Right lobe of liver (tissue), 6 donors: Measurements from ENCODE around the gene DOK6. TPM values are rescaled to one million over a fixed set of nuclear protein-coding genes. Genes with fewer than 3 reads are reported as not detected.

Experiments used
- ATAC-seq, 4 donors: fragments of 200-7000 bp; cut with Tn5 transposase; one replicate each; pipeline ENCODE4 v1.9.1; 2020; ENCODE audit warnings: mild to moderate bottlenecking in 4 of 4, moderate library complexity in 4 of 4
- DNase-seq, 3 donors: peaks; one replicate each; pipeline ENCODE4 v3.0.0-alpha.2; 2020
- H3K27ac ChIP-seq, 3 donors: fragments of 200-600 bp; one replicate each; pipeline ENCODE4 v1.8.0; 2022
- H3K27me3 ChIP-seq, 2 donors: fragments of 200-600 bp; one replicate each; pipeline ENCODE4 v1.8.0; 2022
- H3K36me3 ChIP-seq, 4 donors: fragments of 200-600 bp; sonication (generic) in 1 of 4; one replicate each; pipeline versions ENCODE4 v1.5.1 to v1.8.0; 2017 to 2022; ENCODE audit warnings: control low read depth in 1 of 4
- H3K4me1 ChIP-seq, 4 donors: fragments of 200-600 bp; sonication (generic) in 1 of 4; one replicate each; pipeline versions ENCODE4 v1.5.1 to v1.8.0; 2017 to 2022; ENCODE audit warnings: control low read depth in 1 of 4
- H3K4me3 ChIP-seq, 3 donors: fragments of 200-600 bp; one replicate each; pipeline ENCODE4 v1.8.0; 2022
- H3K9me3 ChIP-seq, 4 donors: fragments of 200-600 bp; sonication (generic) in 1 of 4; one replicate each; pipeline versions ENCODE4 v1.5.1 to v1.8.0; 2017 to 2022; ENCODE audit warnings: control low read depth in 1 of 4
- POLR2A ChIP-seq: fragments of 450-650 bp; IDR thresholded peaks from one replicate; pipeline ENCODE4 v1.6.1; 2017; ENCODE audit warnings: antibody characterized with exemption, mild to moderate bottlenecking
- WGBS: methylation state at CpG from one replicate; pipeline ENCODE4 v1.1.6; 2018; ENCODE audit warnings: low coverage, low lambda C conversion rate; ENCODE audit not compliant: insufficient coverage; ENCODE audit errors: missing lambda C conversion rate; 5-methylcytosine and 5-hydroxymethylcytosine counted together
- intact Hi-C, 2 donors: fragments of 100-400 bp; cut with DNase I; formaldehyde crosslinking; loops; one replicate each; pipeline versions ENCODE4 v1.11.2 to v1.14.1; 2022
- total RNA-seq, 6 experiments: library from RNA; depleted of rRNA in 2 of 6; stranded (reverse); fragments of >200 nt in 2 of 6; fragmentation: NEBNext Ultra II Directional in 3 of 6; extraction: Animal tissue kit (Norgen Biotek cat#: 25700) in 3 of 6; gene quantifications; one replicate each; pipeline versions ENCODE4 v1.1.0 to v1.2.4, GENCODE V29; 2016 to 2023
- TF ChIP-seq, protein P1 (sequence below), 4 donors: fragments of 200-600 bp in 3 of 4; fragments of 450-650 bp in 1 of 4; IDR thresholded peaks; one replicate each; pipeline versions ENCODE4 v1.5.1 to v1.8.0; 2016 to 2022; ENCODE audit warnings: antibody characterized with exemption in 4 of 4, mild to moderate bottlenecking in 2 of 4
- donor health status: DM: no; HTN: yes; CAD: no.
- donor health status: DM: no; HTN: no; CAD: no.
- donor health status: DM: no; HTN: no; CAD: no.
- donor health status: DM: no; HTN: yes; CAD: no.
- donor health status: DM: no; HTN: yes; CAD: no.

Gene DOK6
- total RNA-seq, 6 experiments from 2014 or later = 0.37 to 2.9 (median 2.1) TPM; not detected in 1

DNA sequence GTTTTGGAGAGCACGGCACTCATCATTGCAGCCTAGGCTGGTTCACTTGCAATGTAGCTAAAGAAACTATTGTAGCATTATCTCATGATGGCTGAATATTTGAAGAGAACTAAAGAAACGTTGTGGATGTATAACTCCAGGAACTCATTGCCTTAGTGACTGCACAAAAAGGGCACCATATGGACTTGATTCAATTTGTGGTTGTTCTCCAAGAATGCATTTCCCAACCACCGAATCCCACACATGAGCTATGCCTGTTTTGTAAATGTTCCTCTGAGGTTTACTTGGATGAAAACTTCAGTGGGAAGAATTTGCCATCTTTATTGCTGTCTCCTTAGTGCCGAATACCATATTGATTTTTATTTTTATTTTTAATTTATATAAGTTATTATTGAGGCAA is 43.5 kb downstream of the DOK6 start:
- Histone ChIP-seq H3K4me3 (no peak overlapping the region), H3K27me3 (no peaks in the 10 kb centered on the region), H3K36me3 (no peaks in the 10 kb centered on the region), H3K4me1 (no peaks in the 10 kb centered on the region), H3K27ac (no peak overlapping the region), H3K9me3 (no peaks in the 10 kb centered on the region)
- 75% methylated on average over 4 of the region's 4 CpGs for whole genome bisulfite sequencing
- ATAC-seq (no peak), DNase-seq (no peak)
- TF ChIP-seq POLR2A = no peak
- TF ChIP-seq, protein P1, sequence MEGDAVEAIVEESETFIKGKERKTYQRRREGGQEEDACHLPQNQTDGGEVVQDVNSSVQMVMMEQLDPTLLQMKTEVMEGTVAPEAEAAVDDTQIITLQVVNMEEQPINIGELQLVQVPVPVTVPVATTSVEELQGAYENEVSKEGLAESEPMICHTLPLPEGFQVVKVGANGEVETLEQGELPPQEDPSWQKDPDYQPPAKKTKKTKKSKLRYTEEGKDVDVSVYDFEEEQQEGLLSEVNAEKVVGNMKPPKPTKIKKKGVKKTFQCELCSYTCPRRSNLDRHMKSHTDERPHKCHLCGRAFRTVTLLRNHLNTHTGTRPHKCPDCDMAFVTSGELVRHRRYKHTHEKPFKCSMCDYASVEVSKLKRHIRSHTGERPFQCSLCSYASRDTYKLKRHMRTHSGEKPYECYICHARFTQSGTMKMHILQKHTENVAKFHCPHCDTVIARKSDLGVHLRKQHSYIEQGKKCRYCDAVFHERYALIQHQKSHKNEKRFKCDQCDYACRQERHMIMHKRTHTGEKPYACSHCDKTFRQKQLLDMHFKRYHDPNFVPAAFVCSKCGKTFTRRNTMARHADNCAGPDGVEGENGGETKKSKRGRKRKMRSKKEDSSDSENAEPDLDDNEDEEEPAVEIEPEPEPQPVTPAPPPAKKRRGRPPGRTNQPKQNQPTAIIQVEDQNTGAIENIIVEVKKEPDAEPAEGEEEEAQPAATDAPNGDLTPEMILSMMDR (IDR thresholded peaks at IDR 0.05) = no peak
- intact Hi-C loops = no loop called here

DNA sequence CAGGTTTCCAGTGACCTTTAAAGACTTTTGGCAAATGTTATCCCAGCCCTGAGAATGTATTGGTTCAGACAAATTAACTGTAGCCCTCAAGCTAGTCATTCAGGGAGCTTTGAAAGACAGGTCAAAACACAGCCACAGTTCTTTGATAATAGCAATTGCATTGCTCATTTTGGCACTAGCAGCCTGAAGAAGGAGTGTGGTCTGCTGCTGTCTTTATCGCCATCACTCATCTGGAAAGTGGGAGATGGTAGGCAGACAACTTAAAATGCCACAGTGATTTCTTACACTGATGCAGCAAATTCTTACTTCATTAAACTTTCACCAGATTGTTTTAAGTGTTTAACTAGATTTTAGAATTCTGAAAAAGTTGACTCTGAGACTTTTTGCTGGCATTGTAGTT is 47.2 kb downstream of the DOK6 start:
- intact Hi-C loops = no loop called here
- H3K36me3 ChIP-seq = no peaks in the 10 kb centered on the region
- ATAC-seq = no peak
- H3K9me3 ChIP-seq = no peaks in the 10 kb centered on the region
- no peak overlapping the region for H3K4me3 ChIP-seq
- TF ChIP-seq, protein P1 (IDR thresholded peaks at IDR 0.05) = no peak
- TF ChIP-seq POLR2A = no peak
- H3K4me1 ChIP-seq = no peaks in the 10 kb centered on the region
- no peak overlapping the region for H3K27ac ChIP-seq
- H3K27me3 ChIP-seq = no peaks in the 10 kb centered on the region
- DNase-seq = no peak
- 80% methylated on average over 1 of the region's 1 CpG for WGBS

DNA sequence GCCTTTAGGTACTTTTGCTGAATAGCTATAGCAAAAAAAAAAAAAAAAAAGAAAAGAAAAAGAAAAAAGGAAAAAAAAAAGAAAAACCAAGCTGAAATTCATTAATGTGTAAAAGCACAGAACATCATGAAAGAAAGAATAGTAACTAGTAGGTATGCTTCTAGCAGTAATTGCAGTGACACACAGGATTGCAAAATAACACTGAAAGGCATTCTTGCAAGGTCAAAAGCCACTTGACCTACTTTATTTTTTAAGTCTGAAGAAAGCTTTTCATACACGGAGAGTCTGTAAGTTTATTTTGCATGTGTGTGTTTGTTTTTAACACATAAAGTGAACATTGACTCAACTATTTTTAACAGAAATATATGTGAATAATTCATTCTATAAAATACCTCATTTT is 54.4 kb downstream of the DOK6 start:
- no peaks in the 10 kb centered on the region for H3K36me3 ChIP-seq
- TF ChIP-seq, protein P1 (IDR thresholded peaks at IDR 0.05) = no peak
- TF ChIP-seq POLR2A = no peak
- 15% methylated on average over 1 of the region's 1 CpG for WGBS
- no peak overlapping the region for H3K4me3 ChIP-seq
- no peak for ATAC-seq
- no peaks in the 10 kb centered on the region for H3K4me1 ChIP-seq
- no peaks in the 10 kb centered on the region for H3K9me3 ChIP-seq
- no peak overlapping the region for H3K27ac ChIP-seq
- DNase-seq = no peak
- intact Hi-C loops = no loop called here
- H3K27me3 ChIP-seq = no peaks in the 10 kb centered on the region

- TF ChIP-seq, protein P1 (IDR thresholded peaks at IDR 0.05) = peak in 2 of 4 donors; percentile 7 to 27
- no peak for TF ChIP-seq POLR2A
- H3K9me3 ChIP-seq = no peaks in the 10 kb centered on the region
- ATAC-seq (no peak), DNase-seq (peak in 1 of 3 donors; percentile 49)
- H3K4me3 ChIP-seq = no peak overlapping the region
- WGBS = 68% methylated on average over 24 of the region's 27 CpGs
- H3K27me3 ChIP-seq = no peaks in the 10 kb centered on the region
- intact Hi-C loops = no loop called here
- no peaks in the 10 kb centered on the region for H3K4me1 ChIP-seq
- no peaks in the 10 kb centered on the region for H3K36me3 ChIP-seq
- H3K27ac ChIP-seq = no peak overlapping the region
These were observed 68.8 kb downstream of the DOK6 start for GRCh38 chr18:69469444-69469919.

DNA sequence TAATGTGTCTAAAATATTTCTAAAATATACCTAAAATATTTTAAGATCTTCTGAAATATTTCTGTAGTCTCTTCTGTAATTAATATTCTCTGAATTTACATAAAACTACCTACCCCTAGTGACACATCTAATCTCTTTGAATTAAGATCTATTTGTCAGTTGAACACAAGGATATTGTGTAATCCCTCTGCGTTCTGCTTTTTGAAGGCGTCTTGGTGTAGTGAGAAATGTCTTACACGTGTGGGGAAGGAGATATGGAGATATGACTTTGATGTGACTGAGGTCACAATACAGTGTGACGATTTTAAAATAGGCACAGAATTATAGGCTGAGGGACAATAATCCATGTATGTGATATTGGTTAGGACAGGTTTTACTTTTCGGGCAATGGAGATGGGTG is 79.8 kb downstream of the DOK6 start:
- Histone ChIP-seq H3K9me3 (no peaks in the 10 kb centered on the region), H3K36me3 (no peaks in the 10 kb centered on the region), H3K27ac (no peak overlapping the region), H3K27me3 (no peaks in the 10 kb centered on the region), H3K4me3 (no peak overlapping the region), H3K4me1 (no peaks in the 10 kb centered on the region)
- no peak for TF ChIP-seq POLR2A
- TF ChIP-seq, protein P1 (IDR thresholded peaks at IDR 0.05) = no peak
- 71% methylated on average over 5 of the region's 5 CpGs for WGBS
- no peak for ATAC-seq
- DNase-seq = no peak
- intact Hi-C loops = no loop called here
